B cell (primary cell): ENCODE results near the gene ITGAE. TPM values are rescaled to one million over a fixed set of nuclear protein-coding genes. Genes with fewer than 3 reads are reported as not detected.

ENCODE experiments used
- ATAC-seq: fragments of 200-7000 bp; cut with Tn5 transposase; one replicate; pipeline ENCODE4 v1.10.0; 2021; ENCODE audit warnings: low read depth, mild to moderate bottlenecking, moderate number of reproducible peaks, moderate library complexity
- CTCF ChIA-PET: fragments of 350-600 bp; sonication (Branson Sonifier 250); formaldehyde crosslinking; loops from one replicate; lab custom pipeline; 2021; ENCODE audit warnings: antibody characterized with exemption, inconsistent platforms; lab: Charles Lee
- POLR2A ChIA-PET: fragments of 350-600 bp; sonication (Branson Sonifier 250); formaldehyde crosslinking; loops from one replicate; lab custom pipeline; 2021; ENCODE audit warnings: antibody characterized with exemption; lab: Charles Lee
- DNase-seq: peaks from one replicate; pipeline ENCODE4 v3.0.0; 2013
- H2AFZ ChIP-seq: 2 replicates; pipeline ENCODE4 v1.6.1; 2012; ENCODE audit warnings: mild to moderate bottlenecking, low read depth, low read length; ENCODE audit not compliant: insufficient read depth, poor library complexity, severe bottlenecking
- H3K27ac ChIP-seq, 2 donors: 1 replicate in 1 of 2; 2 replicates in 1 of 2; pipeline ENCODE4 v1.5.1; 2012 to 2013; ENCODE audit warnings: low read length in 2 of 2, mild to moderate bottlenecking in 2 of 2, moderate library complexity in 1 of 2
- H3K27me3 ChIP-seq, 4 experiments: fragments of 200-600 bp in 1 of 4; sonication (generic) in 1 of 4; replicated peaks in 1 of 4; 1 replicate in 2 of 4; 2 replicates in 2 of 4; pipeline versions ENCODE4 v1.6.1 to v1.7.0; 2013 to 2016; ENCODE audit warnings: low read length in 3 of 4, mild to moderate bottlenecking in 2 of 4, mixed read lengths in 1 of 4, moderate library complexity in 1 of 4; ENCODE audit not compliant: insufficient read depth in 4 of 4, control insufficient read depth in 3 of 4; ENCODE audit errors: control extremely low read depth in 1 of 4
- H3K36me3 ChIP-seq, 2 experiments: replicated peaks in 1 of 2; 1 replicate in 1 of 2; 2 replicates in 1 of 2; pipeline versions ENCODE4 v1.6.1 to v1.7.1; 2013; ENCODE audit warnings: low read length in 1 of 2; ENCODE audit not compliant: insufficient read depth in 2 of 2, control insufficient read depth in 1 of 2; ENCODE audit errors: control extremely low read depth in 1 of 2, extremely low read depth in 1 of 2
- H3K4me1 ChIP-seq, 2 donors: fragments of 200-600 bp in 1 of 2; sonication (generic) in 1 of 2; 1 replicate in 1 of 2; 2 replicates in 1 of 2; pipeline versions ENCODE4 v1.5.1 to v1.6.1; 2013 to 2017; ENCODE audit warnings: low read length in 2 of 2; ENCODE audit not compliant: control insufficient read depth in 2 of 2, insufficient read depth in 2 of 2
- H3K4me2 ChIP-seq: replicated peaks from 2 replicates; pipeline ENCODE3; 2012; ENCODE audit warnings: mild to moderate bottlenecking, low read depth, low read length; ENCODE audit not compliant: poor library complexity, severe bottlenecking
- H3K4me3 ChIP-seq, 5 experiments: fragments of 200-600 bp in 1 of 5; sonication (generic) in 1 of 5; 1 replicate in 3 of 5; 2 replicates in 2 of 5; pipeline versions ENCODE4 v1.5.1 to v1.7.0; 2011 to 2016; ENCODE audit warnings: low read length in 4 of 5, mild to moderate bottlenecking in 4 of 5, low read depth in 2 of 5, control low read depth in 1 of 5, moderate library complexity in 1 of 5; ENCODE audit not compliant: insufficient read depth in 1 of 5; ENCODE audit errors: control extremely low read depth in 1 of 5, extremely low read depth in 1 of 5
- H3K79me2 ChIP-seq: fragments of 200-600 bp; sonication (generic); one replicate; pipeline ENCODE4 v1.6.0; 2016; ENCODE audit warnings: low read length; ENCODE audit not compliant: control insufficient read depth, insufficient read depth
- H3K9ac ChIP-seq: fragments of 200-600 bp; sonication (generic); 2 replicates; pipeline ENCODE4 v1.6.1; 2017; ENCODE audit warnings: mild to moderate bottlenecking, low read length, moderate library complexity
- H3K9me3 ChIP-seq, 3 donors: one replicate each; pipeline versions ENCODE4 v1.6.1 to v1.7.1; 2013; ENCODE audit warnings: low read length in 2 of 3; ENCODE audit not compliant: control insufficient read depth in 2 of 3, insufficient read depth in 1 of 3; ENCODE audit errors: control extremely low read depth in 1 of 3
- H4K20me1 ChIP-seq: 2 replicates; pipeline ENCODE4 v1.6.0; 2012; ENCODE audit warnings: mild to moderate bottlenecking, low read length; ENCODE audit not compliant: insufficient read depth, control insufficient read depth, poor library complexity, severe bottlenecking
- H3K27ac Mint-ChIP-seq: one replicate; pipeline ENCODE4 v1.8.0; 2021; ENCODE audit warnings: mixed read lengths
- H3K27me3 Mint-ChIP-seq: one replicate; pipeline ENCODE4 v1.8.0; 2021; ENCODE audit warnings: mixed read lengths
- H3K4me1 Mint-ChIP-seq: one replicate; pipeline ENCODE4 v1.8.0; 2021; ENCODE audit warnings: mixed read lengths
- H3K4me3 Mint-ChIP-seq: one replicate; pipeline ENCODE4 v1.8.0; 2021; ENCODE audit warnings: mixed read lengths
- H3K9me3 Mint-ChIP-seq: one replicate; pipeline ENCODE4 v1.8.0; 2022; ENCODE audit warnings: mixed read lengths; ENCODE audit not compliant: insufficient read depth
- CTCF ChIP-seq: fragments of 200-600 bp; IDR thresholded peaks from one replicate; pipeline ENCODE4 v1.8.0; 2022; ENCODE audit warnings: antibody characterized with exemption, mild to moderate bottlenecking
- EZH2 ChIP-seq: IDR thresholded peaks from 2 replicates; pipeline ENCODE4 v1.6.1; 2012; ENCODE audit warnings: borderline replicate concordance, low read depth, mild to moderate bottlenecking, moderate library complexity, low read length; ENCODE audit not compliant: insufficient read depth, poor library complexity, severe bottlenecking
- WGBS: methylation state at CpG from one replicate; pipeline ENCODE4 v1.1.5; 2013; ENCODE audit warnings: missing lambda C conversion rate; ENCODE audit not compliant: insufficient coverage; 5-methylcytosine and 5-hydroxymethylcytosine counted together
- intact Hi-C: fragments of 100-400 bp; cut with micrococcal nuclease; formaldehyde crosslinking; loops from one replicate; pipeline ENCODE4 v1.10.0; 2022
- polyA plus RNA-seq: library from polyadenylated mRNA; depleted of rRNA; stranded (reverse); fragments of >200 nt; gene quantifications from 2 replicates; pipeline ENCODE4 v1.2.3, GENCODE V29; 2012
- total RNA-seq, 2 donors: library from RNA; stranded (reverse); fragments of 120-200 nt in 1 of 2; gene quantifications; 1 replicate in 1 of 2; 2 replicates in 1 of 2; pipeline versions ENCODE4 v1.2.3 to v1.2.4, GENCODE V29; 2013 to 2022

ITGAE gene
- total and polyA plus RNA-seq, 2 donors (not counting 1 experiment from before 2014, with no cell fraction given) = 48.2 to 95.6 TPM

GRCh38 chr17:3801347-3801746 is 359 bp upstream of the ITGAE start:
- 97% methylated on average over 5 of the region's 7 CpGs for WGBS
- H4K20me1 ChIP-seq = no peaks in the 10 kb centered on the region
- H3K79me2 ChIP-seq = no peaks in the 10 kb centered on the region
- no peaks in the 10 kb centered on the region for H3K9me3 Mint-ChIP-seq
- no peak overlapping the region for H3K4me3 ChIP-seq
- no peak overlapping the region for H3K27ac ChIP-seq
- ATAC-seq (no peak), DNase-seq (no peak)
- no peaks in the 10 kb centered on the region for H3K27me3 Mint-ChIP-seq
- intact Hi-C loops = no loop called here
- H3K27me3 ChIP-seq = no peaks in the 10 kb centered on the region
- H3K4me2 ChIP-seq = no peak overlapping the region
- H3K9ac ChIP-seq = no peak overlapping the region
- TF ChIP-seq CTCF = no peak
- no peak for TF ChIP-seq EZH2
- H3K4me1 ChIP-seq = peaks cover 14 to 51% of the 10 kb centered on the region in 2 donors
- ChIA-PET POLR2A (interaction anchor here (0.5 to 1.5 kb wide), 2 partner anchors 8 to 63 kb away, joined by 4 to 5 read pairs; no protein-coding TSS in a partner anchor), CTCF (no interaction called here)
- H3K36me3 ChIP-seq = no peaks in the 10 kb centered on the region
- peak overlapping the region; percentile 32 for H3K27ac Mint-ChIP-seq
- peaks cover 0 to 3% (median 0%) of the 10 kb centered on the region in 3 donors for H3K9me3 ChIP-seq
- no peak overlapping the region for H3K4me3 Mint-ChIP-seq
- peaks cover 61% of the 10 kb centered on the region for H3K4me1 Mint-ChIP-seq
- no peak overlapping the region for H2AFZ ChIP-seq

- Histone ChIP-seq H3K4me3 (no peak overlapping the region), H2AFZ (no peak overlapping the region), H3K27ac (peak overlapping the region in 1 of 2 donors; percentile 12), H3K79me2 (no peaks in the 10 kb centered on the region), H3K36me3 (no peaks in the 10 kb centered on the region), H3K4me1 (peaks cover 14 to 56% of the 10 kb centered on the region in 2 donors), H4K20me1 (no peaks in the 10 kb centered on the region), H3K9me3 (peaks cover 0 to 3% (median 0%) of the 10 kb centered on the region in 3 donors), H3K27me3 (no peaks in the 10 kb centered on the region), H3K4me2 (peak overlapping the region; percentile 44), H3K9ac (no peak overlapping the region)
- no peaks in the 10 kb centered on the region for H3K9me3 Mint-ChIP-seq
- ATAC-seq = no peak
- DNase-seq = no peak
- peak overlapping the region; percentile 92 for H3K27ac Mint-ChIP-seq
- POLR2A ChIA-PET = no interaction called here
- WGBS = 84% methylated on average over 10 of the region's 12 CpGs
- H3K27me3 Mint-ChIP-seq = no peaks in the 10 kb centered on the region
- intact Hi-C loops = no loop called here
- TF ChIP-seq CTCF (no peak), EZH2 (no peak)
- H3K4me3 Mint-ChIP-seq = peak overlapping the region; percentile 10
- CTCF ChIA-PET = interaction anchor here (1.0 kb wide), 1 partner anchor 62 kb away, joined by 5 read pairs; no protein-coding TSS in a partner anchor
- H3K4me1 Mint-ChIP-seq = peaks cover 62% of the 10 kb centered on the region
Observed at GRCh38 chr17:3799181-3799945, 1.6 kb downstream of the ITGAE start.
